ENCODE measurements around the gene SNX9.
A peak's percentile ranks its signal among the peaks of the same experiment; 100 is the strongest.

Gene SNX9

DNA sequence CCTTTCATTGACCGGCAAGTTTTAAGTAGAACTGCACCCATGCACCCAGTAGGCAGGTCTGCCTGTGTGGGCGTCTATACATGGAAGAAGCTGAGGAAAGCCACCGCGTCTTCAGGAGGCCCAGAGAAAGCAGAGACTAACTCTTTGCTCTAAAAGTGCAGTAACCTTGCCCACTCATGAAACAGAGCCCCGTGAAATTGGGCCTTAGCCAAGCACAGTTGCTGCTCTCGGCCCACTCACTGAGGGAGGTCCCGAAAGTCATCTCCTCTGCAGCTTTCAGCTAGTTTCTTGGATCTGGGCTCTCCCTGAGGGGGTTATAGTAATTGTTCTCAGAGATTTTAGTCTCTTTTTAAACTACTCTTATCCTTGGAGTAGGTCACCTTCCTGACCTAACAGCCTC lies 84.6 kb downstream of the SNX9 start:
- no peak for DNase-seq
- Histone ChIP-seq H4K91ac (ENCODE audit: low read depth, low read length) (no peak overlapping the region), H3K4me1 (ENCODE audit: control insufficient read depth in 1 of 2, insufficient read depth in 2 of 2, low read length in 2 of 2) (no peaks in the 10 kb centered on the region), H3K79me1 (ENCODE audit: low read length) (no peaks in the 10 kb centered on the region), H2BK12ac (ENCODE audit: low read length) (no peak overlapping the region), H3K4me3 (ENCODE audit: low read depth, low read length) (no peak overlapping the region), H2BK5ac (ENCODE audit: low read depth, low read length, poor library complexity) (no peak overlapping the region), H2BK120ac (ENCODE audit: insufficient read depth, low read length, poor library complexity) (no peak overlapping the region), H4K8ac (ENCODE audit: low read depth, low read length) (no peak overlapping the region), H3K14ac (ENCODE audit: low read length) (no peak overlapping the region), H4K12ac (ENCODE audit: low read depth, low read length) (no peak overlapping the region), H3K23ac (ENCODE audit: low read length) (no peak overlapping the region), H2AK5ac (ENCODE audit: low read length) (no peak overlapping the region), H3K4me2 (ENCODE audit: low read length) (no peak overlapping the region), H3K9me3 (ENCODE audit: insufficient read depth, low read depth, low read length) (no peaks in the 10 kb centered on the region), H3K18ac (ENCODE audit: low read length) (no peak overlapping the region), H3K4ac (ENCODE audit: low read depth, low read length) (no peak overlapping the region), H3K79me2 (ENCODE audit: control insufficient read depth, insufficient read depth, low read length, poor library complexity) (no peaks in the 10 kb centered on the region), H3K27me3 (ENCODE audit: insufficient read depth, low read length) (no peaks in the 10 kb centered on the region), H2AFZ (ENCODE audit: insufficient read depth, low read length, poor library complexity) (no peak overlapping the region), H3K27ac (ENCODE audit: low read depth, low read length) (no peak overlapping the region), H3K9ac (ENCODE audit: low read length) (no peak overlapping the region), H3K36me3 (ENCODE audit: control insufficient read depth in 1 of 2, insufficient read depth in 2 of 2, low read length in 2 of 2) (peaks cover 23 to 28% of the 10 kb centered on the region in 2 experiments)
- WGBS (ENCODE audit: extremely low coverage, insufficient coverage, insufficient read length), result no CpG with 5 or more reads among the region's 7 CpGs

DNA sequence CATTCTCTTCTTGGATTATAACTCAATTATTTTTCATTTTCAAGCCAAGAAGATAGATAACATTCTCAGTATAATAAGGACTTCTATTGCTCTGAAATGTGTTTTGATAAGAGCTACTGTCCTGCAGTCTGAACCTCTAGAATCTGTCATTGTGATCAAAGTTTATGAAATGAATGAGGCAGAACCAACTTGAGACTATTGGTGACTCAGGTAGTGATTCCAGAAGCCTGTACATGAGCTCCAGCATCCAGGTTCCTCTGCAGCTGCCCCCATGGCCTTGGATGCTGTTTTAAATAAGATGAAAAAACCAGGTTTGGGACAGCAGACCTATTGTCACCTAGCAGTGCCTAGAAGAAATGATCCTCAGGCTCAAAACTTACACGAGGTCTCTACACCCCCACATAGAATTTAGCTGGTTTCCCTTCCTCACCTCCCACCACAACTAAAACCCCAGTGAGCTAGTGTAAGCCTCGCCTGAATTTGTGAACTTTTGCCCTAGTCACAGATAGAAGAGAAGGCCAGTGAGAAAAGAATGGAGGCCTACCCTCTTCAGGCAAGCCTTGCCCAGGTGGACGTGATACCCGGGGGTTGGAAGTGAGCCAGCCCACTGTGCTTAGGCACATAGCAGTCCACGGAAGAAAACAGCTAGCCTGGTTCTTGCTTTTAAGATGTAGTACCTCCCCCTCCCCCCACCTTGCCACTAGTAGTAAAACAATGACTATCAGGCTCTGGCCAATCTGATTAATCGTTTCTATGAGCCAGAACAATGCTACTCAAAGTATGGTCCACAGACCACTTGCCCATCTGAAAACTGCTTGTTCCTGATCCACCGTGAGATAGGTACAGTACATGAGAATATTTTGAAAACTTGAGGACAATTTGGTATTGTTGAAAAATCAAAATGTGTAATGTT lies 85.6 kb downstream of the SNX9 start:
- no peak for DNase-seq
- no peak overlapping the region for H3K23ac ChIP-seq (ENCODE audit: low read length)
- no peak overlapping the region for H3K4ac ChIP-seq (ENCODE audit: low read depth, low read length)
- H4K12ac ChIP-seq (ENCODE audit: low read depth, low read length), result no peak overlapping the region
- H3K18ac ChIP-seq (ENCODE audit: low read length), result no peak overlapping the region
- no CpG with 5 or more reads among the region's 7 CpGs for WGBS (ENCODE audit: extremely low coverage, insufficient coverage, insufficient read length)
- H3K27ac ChIP-seq (ENCODE audit: low read depth, low read length), result no peak overlapping the region
- no peak overlapping the region for H4K91ac ChIP-seq (ENCODE audit: low read depth, low read length)
- H3K9ac ChIP-seq (ENCODE audit: low read length), result no peak overlapping the region
- H3K9me3 ChIP-seq (ENCODE audit: insufficient read depth, low read depth, low read length), result no peaks in the 10 kb centered on the region
- no peaks in the 10 kb centered on the region for H3K79me2 ChIP-seq (ENCODE audit: control insufficient read depth, insufficient read depth, low read length, poor library complexity)
- no peak overlapping the region for H4K8ac ChIP-seq (ENCODE audit: low read depth, low read length)
- H3K14ac ChIP-seq (ENCODE audit: low read length), result no peak overlapping the region
- no peak overlapping the region for H2BK12ac ChIP-seq (ENCODE audit: low read length)
- H3K4me2 ChIP-seq (ENCODE audit: low read length), result no peak overlapping the region
- H3K36me3 ChIP-seq (ENCODE audit: control insufficient read depth in 1 of 2, insufficient read depth in 2 of 2, low read length in 2 of 2), result peaks cover 21 to 29% of the 10 kb centered on the region in 2 experiments
- H3K4me1 ChIP-seq (ENCODE audit: control insufficient read depth in 1 of 2, insufficient read depth in 2 of 2, low read length in 2 of 2), result no peaks in the 10 kb centered on the region
- no peak overlapping the region for H2BK5ac ChIP-seq (ENCODE audit: low read depth, low read length, poor library complexity)
- no peak overlapping the region for H3K4me3 ChIP-seq (ENCODE audit: low read depth, low read length)
- no peak overlapping the region for H2AFZ ChIP-seq (ENCODE audit: insufficient read depth, low read length, poor library complexity)
- no peak overlapping the region for H2AK5ac ChIP-seq (ENCODE audit: low read length)
- H3K27me3 ChIP-seq (ENCODE audit: insufficient read depth, low read length), result no peaks in the 10 kb centered on the region
- no peak overlapping the region for H2BK120ac ChIP-seq (ENCODE audit: insufficient read depth, low read length, poor library complexity)
- H3K79me1 ChIP-seq (ENCODE audit: low read length), result no peaks in the 10 kb centered on the region

DNA sequence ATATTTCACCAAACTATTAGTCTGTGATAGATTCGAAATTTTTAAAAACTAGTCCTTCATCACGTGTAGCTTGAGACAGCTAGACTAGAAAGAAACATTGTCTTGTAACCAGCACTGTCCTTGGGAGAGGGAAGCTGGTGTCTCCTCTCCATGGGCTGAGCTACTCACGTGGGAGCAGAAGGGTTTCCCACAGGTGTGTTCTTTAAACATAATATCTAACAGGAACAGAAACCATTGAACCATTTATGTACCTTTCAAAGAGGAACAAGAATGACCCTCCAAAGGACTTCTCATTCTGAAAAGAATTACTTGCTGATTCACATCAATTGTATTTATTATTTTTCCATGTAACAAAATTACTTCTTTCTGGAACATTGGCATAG lies 86.2 kb downstream of the SNX9 start:
- H3K27me3 ChIP-seq (ENCODE audit: insufficient read depth, low read length), result no peaks in the 10 kb centered on the region
- H3K4me1 ChIP-seq (ENCODE audit: control insufficient read depth in 1 of 2, insufficient read depth in 2 of 2, low read length in 2 of 2), result no peaks in the 10 kb centered on the region
- H2AK5ac ChIP-seq (ENCODE audit: low read length), result no peak overlapping the region
- no peak overlapping the region for H3K4me3 ChIP-seq (ENCODE audit: low read depth, low read length)
- no peak for DNase-seq
- no peak overlapping the region for H4K12ac ChIP-seq (ENCODE audit: low read depth, low read length)
- H3K4ac ChIP-seq (ENCODE audit: low read depth, low read length), result no peak overlapping the region
- H3K9ac ChIP-seq (ENCODE audit: low read length), result no peak overlapping the region
- no CpG with 5 or more reads among the region's 3 CpGs for WGBS (ENCODE audit: extremely low coverage, insufficient coverage, insufficient read length)
- H2BK120ac ChIP-seq (ENCODE audit: insufficient read depth, low read length, poor library complexity), result no peak overlapping the region
- no peaks in the 10 kb centered on the region for H3K9me3 ChIP-seq (ENCODE audit: insufficient read depth, low read depth, low read length)
- no peak overlapping the region for H3K27ac ChIP-seq (ENCODE audit: low read depth, low read length)
- no peak overlapping the region for H2AFZ ChIP-seq (ENCODE audit: insufficient read depth, low read length, poor library complexity)
- no peak overlapping the region for H3K18ac ChIP-seq (ENCODE audit: low read length)
- H2BK12ac ChIP-seq (ENCODE audit: low read length), result no peak overlapping the region
- no peak overlapping the region for H2BK5ac ChIP-seq (ENCODE audit: low read depth, low read length, poor library complexity)
- H3K14ac ChIP-seq (ENCODE audit: low read length), result no peak overlapping the region
- no peak overlapping the region for H3K23ac ChIP-seq (ENCODE audit: low read length)
- H4K91ac ChIP-seq (ENCODE audit: low read depth, low read length), result no peak overlapping the region
- no peak overlapping the region for H4K8ac ChIP-seq (ENCODE audit: low read depth, low read length)
- H3K79me2 ChIP-seq (ENCODE audit: control insufficient read depth, insufficient read depth, low read length, poor library complexity), result no peaks in the 10 kb centered on the region
- no peaks in the 10 kb centered on the region for H3K79me1 ChIP-seq (ENCODE audit: low read length)
- peaks cover 18 to 31% of the 10 kb centered on the region in 2 experiments for H3K36me3 ChIP-seq (ENCODE audit: control insufficient read depth in 1 of 2, insufficient read depth in 2 of 2, low read length in 2 of 2)
- no peak overlapping the region for H3K4me2 ChIP-seq (ENCODE audit: low read length)

DNA sequence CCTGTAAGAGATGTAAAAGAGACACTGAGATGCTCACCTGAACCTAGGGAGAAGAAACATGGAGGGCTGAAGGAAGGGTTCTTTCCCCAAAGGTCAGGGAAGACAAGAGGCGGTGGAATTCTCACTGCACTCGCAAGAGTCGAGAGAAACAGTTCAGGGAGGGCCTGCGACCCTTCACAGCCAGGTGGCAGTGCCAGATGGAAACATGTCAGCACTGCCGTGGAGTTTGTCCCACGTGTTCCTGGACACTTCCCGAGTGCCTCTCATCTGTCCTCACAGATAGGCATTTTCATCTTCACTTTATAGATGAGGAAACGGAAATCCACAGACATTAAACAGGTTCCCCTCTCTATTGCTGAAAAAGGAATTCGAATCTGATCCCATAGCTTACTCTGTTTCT lies 88.2 kb downstream of the SNX9 start:
- H2AK5ac ChIP-seq (ENCODE audit: low read length), result no peak overlapping the region
- H3K79me1 ChIP-seq (ENCODE audit: low read length), result no peaks in the 10 kb centered on the region
- H4K91ac ChIP-seq (ENCODE audit: low read depth, low read length), result no peak overlapping the region
- H2BK5ac ChIP-seq (ENCODE audit: low read depth, low read length, poor library complexity), result peak overlapping the region; percentile 63
- H4K8ac ChIP-seq (ENCODE audit: low read depth, low read length), result no peak overlapping the region
- H2BK12ac ChIP-seq (ENCODE audit: low read length), result peak overlapping the region; percentile 64
- H3K4me2 ChIP-seq (ENCODE audit: low read length), result no peak overlapping the region
- H3K9ac ChIP-seq (ENCODE audit: low read length), result no peak overlapping the region
- H3K23ac ChIP-seq (ENCODE audit: low read length), result no peak overlapping the region
- WGBS (ENCODE audit: extremely low coverage, insufficient coverage, insufficient read length), result no CpG with 5 or more reads among the region's 9 CpGs
- no peak overlapping the region for H2BK120ac ChIP-seq (ENCODE audit: insufficient read depth, low read length, poor library complexity)
- H3K4me1 ChIP-seq (ENCODE audit: control insufficient read depth in 1 of 2, insufficient read depth in 2 of 2, low read length in 2 of 2), result no peaks in the 10 kb centered on the region
- DNase-seq, result no peak
- H3K18ac ChIP-seq (ENCODE audit: low read length), result no peak overlapping the region
- peaks cover 18 to 29% of the 10 kb centered on the region in 2 experiments for H3K36me3 ChIP-seq (ENCODE audit: control insufficient read depth in 1 of 2, insufficient read depth in 2 of 2, low read length in 2 of 2)
- H3K4me3 ChIP-seq (ENCODE audit: low read depth, low read length), result no peak overlapping the region
- H2AFZ ChIP-seq (ENCODE audit: insufficient read depth, low read length, poor library complexity), result no peak overlapping the region
- H3K14ac ChIP-seq (ENCODE audit: low read length), result no peak overlapping the region
- no peaks in the 10 kb centered on the region for H3K27me3 ChIP-seq (ENCODE audit: insufficient read depth, low read length)
- no peak overlapping the region for H3K27ac ChIP-seq (ENCODE audit: low read depth, low read length)
- no peak overlapping the region for H4K12ac ChIP-seq (ENCODE audit: low read depth, low read length)
- no peaks in the 10 kb centered on the region for H3K79me2 ChIP-seq (ENCODE audit: control insufficient read depth, insufficient read depth, low read length, poor library complexity)
- H3K4ac ChIP-seq (ENCODE audit: low read depth, low read length), result no peak overlapping the region
- H3K9me3 ChIP-seq (ENCODE audit: insufficient read depth, low read depth, low read length), result no peaks in the 10 kb centered on the region

Measured in trophoblast cell (in vitro differentiated cells and primary cell).